ENCODE data around the gene KRT40.

Gene KRT40

DNA sequence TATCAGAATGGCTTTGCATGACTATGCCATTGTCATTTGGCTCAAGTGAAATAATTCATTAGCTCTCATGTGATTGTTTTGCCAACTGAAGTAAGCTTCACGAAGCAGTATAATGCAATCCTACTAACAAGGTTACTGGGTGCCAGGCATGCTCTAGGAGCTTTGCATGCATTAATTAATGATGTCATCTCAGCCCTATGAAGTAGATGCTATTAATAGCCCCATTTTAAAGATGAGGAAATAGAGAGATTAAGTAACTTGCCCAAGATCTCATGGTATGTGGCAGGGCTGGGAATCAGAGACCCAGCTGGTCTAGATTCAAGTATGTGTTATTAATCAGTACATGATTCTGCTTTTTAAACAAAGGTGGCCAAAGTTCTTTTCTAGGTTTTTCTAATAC is 31.5 kb downstream of the KRT40 start:
- DNase-seq (ENCODE audit: extremely low spot score) = no peak
- ChIA-PET CTCF (interaction anchor here (1.4 kb wide), 1 partner anchor 15 kb away, joined by 4 read pairs; the partner anchor contains the start of gene KRT39), POLR2A (no interaction called here)
- TF ChIP-seq L3MBTL2 (conservative IDR thresholded peaks at IDR 0.05) (no peak), FOXM1 (IDR thresholded peaks at IDR 0.05; ENCODE audit: borderline replicate concordance) (no peak), TARDBP (IDR thresholded peaks at IDR 0.05) (no peak), ZNF384 (IDR thresholded peaks at IDR 0.05) (no peak), SP1 (IDR thresholded peaks at IDR 0.05) (no peak), LEF1 (IDR thresholded peaks at IDR 0.05; ENCODE audit: borderline replicate concordance) (no peak), ELF4 (IDR thresholded peaks at IDR 0.05) (no peak), NFRKB (IDR thresholded peaks at IDR 0.05) (no peak), ARNT (IDR thresholded peaks at IDR 0.05) (no peak), BHLHE40 (IDR thresholded peaks at IDR 0.05; ENCODE audit: borderline replicate concordance) (no peak), SUZ12 (IDR thresholded peaks at IDR 0.05) (no peak), FOXK2 (IDR thresholded peaks at IDR 0.05) (no peak), PKNOX1 (IDR thresholded peaks at IDR 0.05) (no peak)

- TF ChIP-seq SUZ12 (IDR thresholded peaks at IDR 0.05) (no peak), TARDBP (IDR thresholded peaks at IDR 0.05) (no peak), NFRKB (IDR thresholded peaks at IDR 0.05) (no peak), ARNT (IDR thresholded peaks at IDR 0.05) (no peak), CTBP1 (IDR thresholded peaks at IDR 0.05; ENCODE audit: borderline replicate concordance) (no peak), FOXA1 (IDR thresholded peaks at IDR 0.05) (no peak), HDGF (IDR thresholded peaks at IDR 0.05; ENCODE audit: borderline replicate concordance) (no peak), PKNOX1 (IDR thresholded peaks at IDR 0.05) (no peak), ZNF384 (IDR thresholded peaks at IDR 0.05) (no peak), BHLHE40 (IDR thresholded peaks at IDR 0.05; ENCODE audit: borderline replicate concordance) (no peak), FOXM1 (IDR thresholded peaks at IDR 0.05; ENCODE audit: borderline replicate concordance) (no peak), L3MBTL2 (conservative IDR thresholded peaks at IDR 0.05) (no peak), FOXK2 (IDR thresholded peaks at IDR 0.05) (no peak), LEF1 (IDR thresholded peaks at IDR 0.05; ENCODE audit: borderline replicate concordance) (no peak), SP1 (IDR thresholded peaks at IDR 0.05) (no peak), ELF4 (IDR thresholded peaks at IDR 0.05) (no peak)
- no peak for DNase-seq (ENCODE audit: extremely low spot score)
- CTCF ChIA-PET = interaction anchor here (1.4 kb wide), 1 partner anchor 15 kb away, joined by 4 read pairs; the partner anchor contains the start of gene KRT39
- POLR2A ChIA-PET = no interaction called here
These were observed 32.0 kb downstream of the KRT40 start for GRCh38 chr17:40952154-40952553.

DNA sequence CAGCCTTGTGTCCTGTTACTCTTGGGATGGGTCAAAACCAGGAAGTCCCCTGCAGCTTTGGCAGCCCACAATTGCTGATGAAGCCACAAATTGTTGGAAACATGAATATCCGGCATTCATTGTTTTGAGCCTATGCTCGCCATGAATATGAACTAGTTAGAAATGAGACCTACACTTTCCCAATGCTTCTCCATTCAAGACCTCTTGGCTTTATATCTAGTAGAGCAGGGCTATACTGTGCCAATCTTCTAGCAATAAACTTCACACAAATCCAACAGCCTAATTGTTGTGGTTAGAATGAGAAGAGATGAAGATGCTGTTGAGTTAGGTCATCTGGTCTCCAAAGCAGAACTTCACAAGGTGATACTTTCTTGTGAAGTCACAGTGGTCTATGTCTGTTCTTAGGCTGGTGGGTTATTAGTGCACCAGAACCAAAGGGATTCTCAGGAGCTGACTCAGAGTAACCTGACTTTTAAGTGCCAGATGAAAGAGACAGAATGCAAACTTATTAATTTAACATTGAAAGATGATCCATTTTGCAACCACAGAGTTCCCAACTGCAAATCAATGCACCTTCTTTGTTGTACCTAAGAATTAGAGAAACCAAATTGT is 33.0 kb downstream of the KRT40 start:
- ChIA-PET POLR2A (no interaction called here), CTCF (interaction anchor here (0.6 kb wide), 1 partner anchor 11 kb away, joined by 3 read pairs; no protein-coding TSS in a partner anchor)
- TF ChIP-seq LEF1 (IDR thresholded peaks at IDR 0.05; ENCODE audit: borderline replicate concordance) = no peak
- TF ChIP-seq CTBP1 (IDR thresholded peaks at IDR 0.05; ENCODE audit: borderline replicate concordance) = no peak
- TF ChIP-seq NFRKB (IDR thresholded peaks at IDR 0.05) = no peak
- TF ChIP-seq FOXA1 (IDR thresholded peaks at IDR 0.05) = no peak
- no peak for TF ChIP-seq TARDBP (IDR thresholded peaks at IDR 0.05)
- TF ChIP-seq ELF4 (IDR thresholded peaks at IDR 0.05) = no peak
- no peak for TF ChIP-seq ARNT (IDR thresholded peaks at IDR 0.05)
- TF ChIP-seq FOXM1 (IDR thresholded peaks at IDR 0.05; ENCODE audit: borderline replicate concordance) = no peak
- TF ChIP-seq HDGF (IDR thresholded peaks at IDR 0.05; ENCODE audit: borderline replicate concordance) = no peak
- no peak for TF ChIP-seq SP1 (IDR thresholded peaks at IDR 0.05)
- TF ChIP-seq L3MBTL2 (conservative IDR thresholded peaks at IDR 0.05) = no peak
- TF ChIP-seq BHLHE40 (IDR thresholded peaks at IDR 0.05; ENCODE audit: borderline replicate concordance) = no peak
- no peak for TF ChIP-seq SUZ12 (IDR thresholded peaks at IDR 0.05)
- no peak for DNase-seq (ENCODE audit: extremely low spot score)

- TF ChIP-seq FOXK2 (IDR thresholded peaks at IDR 0.05) (no peak), TARDBP (IDR thresholded peaks at IDR 0.05) (no peak), BHLHE40 (IDR thresholded peaks at IDR 0.05; ENCODE audit: borderline replicate concordance) (no peak), PKNOX1 (IDR thresholded peaks at IDR 0.05) (no peak), ZNF384 (IDR thresholded peaks at IDR 0.05) (no peak), FOXM1 (IDR thresholded peaks at IDR 0.05; ENCODE audit: borderline replicate concordance) (no peak), ELF4 (IDR thresholded peaks at IDR 0.05) (no peak), FOXA1 (IDR thresholded peaks at IDR 0.05) (no peak), SUZ12 (IDR thresholded peaks at IDR 0.05) (no peak), LEF1 (IDR thresholded peaks at IDR 0.05; ENCODE audit: borderline replicate concordance) (no peak), NFRKB (IDR thresholded peaks at IDR 0.05) (no peak), HDGF (IDR thresholded peaks at IDR 0.05; ENCODE audit: borderline replicate concordance) (no peak), ARNT (IDR thresholded peaks at IDR 0.05) (no peak), SP1 (IDR thresholded peaks at IDR 0.05) (no peak), L3MBTL2 (conservative IDR thresholded peaks at IDR 0.05) (no peak), CTBP1 (IDR thresholded peaks at IDR 0.05; ENCODE audit: borderline replicate concordance) (no peak)
- no peak for DNase-seq (ENCODE audit: extremely low spot score)
- POLR2A ChIA-PET = no interaction called here
- CTCF ChIA-PET = no interaction called here
These were observed 34.0 kb downstream of the KRT40 start for GRCh38 chr17:40950176-40950575.

DNA sequence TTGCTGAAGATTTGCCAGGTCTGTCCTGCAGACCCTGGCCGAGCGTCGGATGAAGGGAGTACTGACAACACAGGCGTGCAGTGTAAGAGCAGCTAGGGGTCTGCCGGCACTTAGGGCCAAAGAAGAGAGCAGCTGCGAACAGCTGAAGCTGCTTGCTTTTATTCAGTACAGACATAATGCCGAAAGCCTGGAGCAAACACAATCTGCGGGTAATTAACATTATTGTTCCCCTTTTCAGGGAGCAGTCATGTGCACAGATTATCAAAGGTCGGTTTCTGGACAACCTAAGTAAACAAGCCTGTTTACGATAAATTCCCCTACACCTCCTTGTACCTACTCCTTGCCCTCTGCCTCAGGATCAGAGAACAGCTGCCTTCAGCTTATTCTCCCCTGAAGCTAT is 34.7 kb downstream of the KRT40 start:
- DNase-seq (ENCODE audit: extremely low spot score) = no peak
- CTCF ChIA-PET = no interaction called here
- POLR2A ChIA-PET = no interaction called here
- TF ChIP-seq BHLHE40 (IDR thresholded peaks at IDR 0.05; ENCODE audit: borderline replicate concordance) (no peak), HDGF (IDR thresholded peaks at IDR 0.05; ENCODE audit: borderline replicate concordance) (no peak), LEF1 (IDR thresholded peaks at IDR 0.05; ENCODE audit: borderline replicate concordance) (no peak), SUZ12 (IDR thresholded peaks at IDR 0.05) (no peak), SP1 (IDR thresholded peaks at IDR 0.05) (no peak), FOXK2 (IDR thresholded peaks at IDR 0.05) (no peak), FOXA1 (IDR thresholded peaks at IDR 0.05) (no peak), CTBP1 (IDR thresholded peaks at IDR 0.05; ENCODE audit: borderline replicate concordance) (no peak), ARNT (IDR thresholded peaks at IDR 0.05) (no peak), PKNOX1 (IDR thresholded peaks at IDR 0.05) (no peak), L3MBTL2 (conservative IDR thresholded peaks at IDR 0.05) (no peak), FOXM1 (IDR thresholded peaks at IDR 0.05; ENCODE audit: borderline replicate concordance) (no peak), ZNF384 (IDR thresholded peaks at IDR 0.05) (no peak), NFRKB (IDR thresholded peaks at IDR 0.05) (no peak), ELF4 (IDR thresholded peaks at IDR 0.05) (no peak), TARDBP (IDR thresholded peaks at IDR 0.05) (no peak)

All from HEK293T (cell line).